ENCODE measurements around the gene HP.
"Not testable (repeated sequence)": the region's sequence is repeated elsewhere in the genome, so short reads cannot be mapped to it uniquely, and the experiment has no call there.

HP gene

DNA sequence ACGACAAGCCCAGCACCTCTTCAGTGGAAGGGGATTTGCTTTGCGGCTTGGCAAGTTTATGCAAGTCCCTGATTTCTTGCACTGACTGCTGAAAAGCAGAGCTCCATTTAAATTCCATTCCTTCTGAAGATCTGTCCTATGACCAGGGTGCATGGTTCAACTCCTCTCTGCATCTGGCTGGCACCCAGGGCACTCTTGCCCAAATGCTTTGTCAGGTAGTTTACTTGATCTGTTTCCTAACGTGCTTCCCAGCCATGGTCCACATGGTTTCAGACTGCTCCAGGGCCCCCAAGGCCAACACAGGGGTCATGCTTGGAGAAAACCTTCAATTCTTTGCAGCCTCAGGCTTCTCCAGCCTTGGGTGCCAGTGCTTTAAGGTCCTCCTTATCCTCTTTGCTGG is 11.2 kb upstream of the HP start:
- no peak for DNase-seq (ENCODE audit: low read depth, low spot score)

DNA sequence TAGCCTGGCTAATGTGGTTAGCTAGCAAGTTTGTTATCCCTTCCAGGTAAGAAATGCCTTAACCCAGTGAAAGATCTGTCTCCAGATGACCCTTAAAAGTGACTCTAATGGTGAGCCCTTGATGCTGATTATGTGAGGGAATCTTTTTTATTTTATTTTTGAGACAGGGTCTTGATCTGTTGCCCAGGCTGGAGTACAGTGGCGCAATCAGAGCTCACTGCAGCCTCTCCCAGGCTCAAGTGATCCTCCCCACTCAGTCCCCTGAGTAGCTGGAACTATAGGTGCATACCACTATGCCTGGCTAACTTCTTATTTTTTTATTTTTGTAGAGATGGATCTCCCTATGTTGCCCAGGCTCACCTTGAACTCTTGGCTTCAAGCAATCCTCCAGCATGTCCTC is 10.8 kb upstream of the HP start:
- DNase-seq (ENCODE audit: low read depth, low spot score) = no peak

DNA sequence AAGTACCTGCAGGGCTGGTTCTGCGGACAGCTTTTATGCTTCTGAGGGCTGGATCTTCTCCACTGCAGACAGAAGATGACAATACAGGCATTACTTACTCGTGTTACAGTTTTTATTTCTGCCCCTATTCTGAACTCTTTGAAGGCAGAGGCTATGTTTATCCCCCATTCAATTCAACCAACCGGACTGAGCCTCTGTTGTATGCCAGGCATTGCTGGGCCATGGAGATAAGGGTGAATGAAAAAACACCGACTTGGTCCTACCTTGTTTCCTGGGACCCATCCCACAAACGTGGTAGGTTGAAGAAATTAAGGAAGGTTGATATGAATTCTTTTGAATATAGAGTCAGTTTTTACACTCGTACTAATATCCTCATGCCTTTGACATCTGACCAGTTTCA is 10.0 kb upstream of the HP start:
- no peak for DNase-seq (ENCODE audit: low read depth, low spot score)

DNA sequence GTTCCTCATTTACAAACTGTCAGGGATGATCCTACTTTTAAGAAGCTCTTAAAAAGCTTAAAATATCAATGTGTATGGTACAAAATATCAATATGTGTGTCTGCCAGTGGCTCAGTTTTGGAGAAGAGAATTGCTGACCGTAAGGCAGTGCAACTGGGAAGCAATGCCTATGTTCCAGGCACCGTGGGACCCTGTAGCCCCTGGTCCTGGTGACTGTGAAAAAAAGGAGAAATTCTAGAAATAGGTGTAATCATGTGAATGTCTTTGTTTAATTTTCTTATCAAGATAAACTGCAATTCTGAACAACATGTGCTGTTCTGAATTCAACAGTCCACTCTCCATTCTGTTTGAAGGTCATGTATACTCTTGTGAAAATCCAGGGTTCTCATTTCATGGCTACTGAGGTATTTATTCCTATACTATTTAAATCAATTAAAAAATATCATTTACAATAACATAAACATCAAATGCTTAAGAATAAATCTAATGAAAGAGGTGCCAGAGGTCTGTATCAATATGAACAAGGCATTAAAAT is 9.4 kb upstream of the HP start:
- no peak for DNase-seq (ENCODE audit: low read depth, low spot score)

DNA sequence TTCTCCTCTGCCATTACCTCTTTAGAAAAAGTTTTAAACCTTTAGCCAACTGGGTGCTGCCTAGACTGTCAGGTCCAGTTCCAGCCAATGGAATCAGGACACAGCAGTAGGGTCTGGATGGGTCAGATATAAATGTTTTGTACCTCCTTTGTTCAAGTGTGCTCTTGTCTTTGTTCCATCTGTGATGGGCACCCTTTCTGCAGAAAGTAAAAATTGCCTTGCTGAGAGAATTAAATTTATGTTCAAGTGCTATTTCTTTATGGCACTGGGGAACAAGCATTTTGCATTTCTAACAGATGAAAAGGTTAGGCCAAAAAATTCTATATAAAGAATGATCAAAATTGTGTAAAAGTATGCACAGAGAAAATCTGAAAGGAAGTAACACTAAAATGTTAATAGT is 5.2 kb upstream of the HP start:
- DNase-seq (ENCODE audit: low read depth, low spot score) = no peak

DNA sequence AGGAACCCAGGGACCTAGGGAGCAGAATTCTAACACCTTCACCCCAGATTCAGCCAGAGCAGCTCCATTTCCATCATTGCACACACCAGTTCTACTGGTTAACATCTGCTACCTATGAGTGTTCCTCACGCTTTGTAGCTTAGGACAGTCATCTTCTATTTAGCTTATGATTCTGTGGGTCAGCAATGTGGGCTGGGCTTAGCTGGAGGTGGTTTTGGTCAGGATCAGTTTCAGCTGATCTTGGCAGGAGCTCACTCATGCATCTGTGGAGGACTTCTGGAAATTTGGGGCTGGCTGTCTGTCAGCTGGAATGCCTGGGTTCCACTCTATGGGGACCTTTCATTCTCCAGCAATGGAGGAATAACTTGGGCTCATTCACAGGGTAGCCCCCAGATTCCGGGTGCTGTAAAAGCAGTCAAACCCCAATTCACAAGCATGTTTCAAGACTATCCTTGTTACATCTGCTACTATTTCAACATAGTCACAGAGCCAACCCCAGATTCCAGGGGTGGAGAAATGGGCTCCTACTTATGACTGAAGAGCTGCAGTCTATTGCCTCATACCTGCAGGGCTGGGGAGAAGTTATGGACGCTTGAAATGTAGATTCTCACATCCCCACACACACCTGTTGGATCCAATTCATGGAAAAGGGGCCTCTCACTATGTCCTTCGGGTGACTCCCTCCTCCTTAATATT is 3.4 kb upstream of the HP start:
- DNase-seq (ENCODE audit: low read depth, low spot score) = no peak

DNA sequence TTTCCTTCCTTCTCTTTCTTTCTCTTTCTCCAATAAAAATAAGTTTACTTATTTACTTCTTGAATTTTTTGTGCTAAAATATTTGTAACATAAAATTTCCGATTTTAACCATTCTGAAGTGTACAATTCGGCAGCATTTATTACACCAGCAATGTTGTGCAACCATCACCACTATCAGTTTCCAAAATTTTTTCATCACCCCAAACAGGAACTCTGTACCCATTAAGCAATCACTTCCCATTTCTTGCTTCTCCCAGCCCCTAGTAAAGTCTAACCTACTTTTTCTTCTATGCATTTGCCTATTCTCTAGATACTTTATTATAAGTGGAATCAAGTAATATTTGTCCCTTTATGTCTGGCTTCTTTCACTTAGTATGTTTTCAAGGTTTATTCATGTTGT is 2.5 kb upstream of the HP start:
- no peak for DNase-seq (ENCODE audit: low read depth, low spot score)

DNA sequence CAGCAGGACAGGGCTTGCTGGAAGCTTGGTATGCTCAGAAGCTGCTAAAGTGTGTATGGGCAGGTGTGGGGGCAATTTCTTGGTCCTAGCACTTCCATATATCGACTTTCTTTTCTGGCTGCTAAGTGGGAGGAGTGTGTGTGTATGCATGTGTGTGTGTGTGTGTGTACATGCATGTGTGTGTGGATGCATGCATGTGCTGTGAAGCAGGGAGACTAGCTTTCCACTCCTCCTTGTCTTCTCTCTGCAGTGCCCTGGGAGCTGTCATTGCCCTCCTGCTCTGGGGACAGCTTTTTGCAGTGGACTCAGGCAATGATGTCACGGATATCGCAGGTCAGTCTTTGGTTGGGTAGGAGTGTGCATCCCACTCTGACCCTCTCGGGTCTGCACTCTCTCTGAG is 1.6 kb downstream of the HP start:
- no peak for DNase-seq (ENCODE audit: low read depth, low spot score)

DNA sequence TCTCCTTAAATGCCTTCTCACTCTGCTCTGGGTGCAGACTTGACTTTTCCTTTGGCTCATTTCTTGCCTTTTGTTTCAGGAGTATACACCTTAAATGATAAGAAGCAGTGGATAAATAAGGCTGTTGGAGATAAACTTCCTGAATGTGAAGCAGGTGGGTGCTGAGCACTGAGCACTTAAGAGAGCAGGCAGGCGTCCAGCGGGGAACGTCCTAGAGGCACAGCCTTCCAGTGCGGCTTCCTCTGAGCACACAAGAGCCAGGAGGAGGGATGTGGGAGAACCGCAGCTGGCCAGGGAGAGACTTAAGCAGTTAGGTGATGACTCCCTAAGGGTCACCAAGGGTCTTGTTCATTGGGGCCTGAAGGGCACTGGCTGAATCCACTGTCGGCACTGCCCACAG is 3.0 kb downstream of the HP start:
- not testable (repeated sequence) for DNase-seq (ENCODE audit: low read depth, low spot score)

DNA sequence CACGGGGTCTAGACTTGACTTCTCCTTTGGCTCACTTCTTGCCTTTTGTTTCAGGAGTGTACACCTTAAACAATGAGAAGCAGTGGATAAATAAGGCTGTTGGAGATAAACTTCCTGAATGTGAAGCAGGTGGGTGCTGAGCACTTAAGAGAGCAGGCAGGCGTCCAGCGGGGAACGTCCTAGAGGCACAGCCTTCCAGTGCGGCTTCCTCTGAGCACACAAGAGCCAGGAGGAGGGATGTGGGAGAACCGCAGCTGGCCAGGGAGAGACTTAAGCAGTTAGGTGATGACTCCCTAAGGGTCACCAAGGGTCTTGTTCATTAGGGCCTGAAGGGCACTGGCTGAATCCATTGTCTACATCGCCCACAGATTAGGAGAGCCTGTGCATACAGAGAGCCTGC is 4.8 kb downstream of the HP start:
- not testable (repeated sequence) for DNase-seq (ENCODE audit: low read depth, low spot score)

DNA sequence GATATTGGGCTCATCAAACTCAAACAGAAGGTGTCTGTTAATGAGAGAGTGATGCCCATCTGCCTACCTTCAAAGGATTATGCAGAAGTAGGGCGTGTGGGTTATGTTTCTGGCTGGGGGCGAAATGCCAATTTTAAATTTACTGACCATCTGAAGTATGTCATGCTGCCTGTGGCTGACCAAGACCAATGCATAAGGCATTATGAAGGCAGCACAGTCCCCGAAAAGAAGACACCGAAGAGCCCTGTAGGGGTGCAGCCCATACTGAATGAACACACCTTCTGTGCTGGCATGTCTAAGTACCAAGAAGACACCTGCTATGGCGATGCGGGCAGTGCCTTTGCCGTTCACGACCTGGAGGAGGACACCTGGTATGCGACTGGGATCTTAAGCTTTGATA is 6.1 kb downstream of the HP start:
- DNase-seq (ENCODE audit: low read depth, low spot score) = no peak

DNA sequence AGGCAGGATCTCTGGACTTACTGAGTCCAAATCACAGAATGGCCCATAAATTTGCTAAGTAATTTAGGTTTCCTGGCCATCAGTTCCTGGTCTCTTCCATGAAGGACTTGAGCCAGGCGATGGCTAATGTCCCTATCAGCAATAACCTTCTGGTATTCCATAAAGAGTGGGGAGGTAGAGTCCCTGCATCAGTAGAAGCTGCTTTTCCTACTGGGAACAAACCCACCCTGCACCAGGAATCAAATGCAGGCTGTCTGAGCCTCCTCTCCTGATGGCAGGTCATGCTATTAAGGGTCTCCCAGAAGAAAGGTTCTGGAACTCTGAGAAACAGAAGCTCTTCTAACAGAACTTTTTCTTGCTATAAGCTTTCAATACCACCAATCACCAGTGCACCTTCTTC is 7.3 kb downstream of the HP start:
- no peak for DNase-seq (ENCODE audit: low read depth, low spot score)

DNA sequence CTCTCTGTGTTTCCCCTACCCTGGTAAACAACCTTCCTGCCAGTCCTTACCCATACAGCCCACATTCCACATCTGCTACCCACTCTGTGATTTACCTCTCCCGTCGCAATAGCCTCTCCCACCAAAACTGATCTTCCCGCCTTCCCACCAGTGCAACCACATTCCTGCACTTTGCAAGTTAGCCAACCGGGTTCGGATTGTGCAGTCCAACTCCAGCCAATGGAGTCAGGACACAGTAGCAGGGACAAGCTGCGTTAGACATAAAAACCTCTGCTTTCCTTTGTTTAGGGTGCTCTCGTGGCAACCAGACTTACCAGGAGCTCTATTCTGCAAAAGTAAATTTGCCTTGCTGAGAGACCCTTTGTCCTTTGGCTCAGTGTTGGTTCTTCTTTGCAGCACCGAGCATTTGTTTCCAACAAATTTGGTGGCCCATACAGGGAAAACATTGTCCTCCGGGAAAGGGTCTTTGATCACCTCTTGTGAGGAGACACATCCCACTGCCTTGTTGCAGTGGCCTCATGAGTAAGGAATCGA is 10.1 kb downstream of the HP start:
- DNase-seq (ENCODE audit: low read depth, low spot score) = no peak

DNA sequence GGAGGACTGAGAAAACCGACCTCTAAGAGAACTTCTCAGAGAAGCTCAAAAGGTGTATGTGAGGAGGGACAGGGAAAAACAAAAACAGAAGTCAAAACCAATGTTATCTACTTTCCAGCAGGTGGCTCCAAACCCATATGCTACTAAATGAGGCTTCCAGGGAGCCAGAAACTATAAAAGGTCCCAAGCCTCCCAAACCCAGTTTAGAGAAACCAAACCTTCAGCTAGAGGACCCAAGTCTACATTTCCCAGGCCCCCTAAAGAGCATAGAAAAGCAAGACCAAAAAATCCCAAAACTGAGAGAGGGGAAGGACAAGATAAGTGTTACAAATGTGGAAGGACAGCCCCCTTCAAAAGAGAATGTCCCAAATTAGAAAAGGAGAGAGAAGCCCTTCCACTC is 12.4 kb downstream of the HP start:
- no peak for DNase-seq (ENCODE audit: low read depth, low spot score)

DNA sequence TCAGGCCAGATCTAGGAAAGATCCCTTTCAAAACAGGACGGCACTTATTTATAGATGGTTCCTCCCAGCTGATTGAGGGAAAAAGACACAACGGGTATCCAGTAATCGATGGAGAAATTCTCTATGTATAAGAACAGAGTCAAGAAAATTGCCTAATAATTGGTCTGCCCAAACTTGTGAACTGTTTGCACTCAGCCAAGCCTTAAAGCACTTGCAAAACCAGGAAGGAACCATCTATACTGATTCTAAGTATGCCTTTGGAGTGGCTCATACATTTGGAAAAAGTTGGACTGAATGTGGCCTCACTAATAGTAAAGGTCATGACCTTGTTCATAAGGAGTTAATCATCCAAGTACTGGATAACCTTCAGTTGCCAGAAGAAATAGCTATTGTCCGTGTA is 14.6 kb downstream of the HP start:
- DNase-seq (ENCODE audit: low read depth, low spot score) = no peak

DNA sequence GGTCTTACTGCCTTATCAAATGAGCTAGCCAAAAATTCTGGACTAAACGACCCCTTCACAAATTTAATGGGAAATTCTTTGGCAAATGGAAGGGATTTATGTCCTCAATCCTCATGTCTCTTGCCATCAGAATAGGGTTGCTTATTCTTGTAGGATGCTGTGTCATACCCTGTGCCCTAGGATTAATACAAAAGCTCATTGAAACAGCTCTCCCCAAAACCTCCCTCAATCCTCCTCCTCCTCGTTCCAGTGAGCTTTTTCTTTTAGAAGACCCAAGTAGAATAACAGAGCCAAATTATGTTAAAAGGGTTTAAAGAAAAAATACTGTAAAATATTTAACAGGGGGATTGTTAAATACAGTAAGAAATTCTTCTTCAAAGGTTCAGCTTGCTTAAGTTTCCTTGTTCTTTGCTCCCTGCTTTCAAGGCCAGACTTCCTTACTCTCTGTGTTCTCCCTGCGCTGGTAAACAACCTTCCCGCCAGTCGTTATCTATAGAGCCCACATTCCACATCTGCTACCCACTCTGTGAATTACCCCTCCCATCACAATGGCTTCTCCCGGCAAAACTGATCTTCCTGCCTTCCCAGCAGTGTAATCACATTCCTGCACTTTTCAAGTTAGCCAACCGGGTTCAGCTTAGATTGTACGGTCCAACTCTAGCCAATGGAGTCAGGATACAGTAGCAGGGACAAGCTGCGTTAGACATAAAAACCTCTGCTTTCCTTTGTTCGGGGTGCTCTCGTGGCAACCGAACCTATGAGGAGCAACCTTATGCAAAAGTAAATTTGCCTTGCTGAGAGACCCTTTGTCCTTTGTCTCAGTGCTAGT is 18.4 kb downstream of the HP start:
- DNase-seq (ENCODE audit: low read depth, low spot score) = no peak

DNA sequence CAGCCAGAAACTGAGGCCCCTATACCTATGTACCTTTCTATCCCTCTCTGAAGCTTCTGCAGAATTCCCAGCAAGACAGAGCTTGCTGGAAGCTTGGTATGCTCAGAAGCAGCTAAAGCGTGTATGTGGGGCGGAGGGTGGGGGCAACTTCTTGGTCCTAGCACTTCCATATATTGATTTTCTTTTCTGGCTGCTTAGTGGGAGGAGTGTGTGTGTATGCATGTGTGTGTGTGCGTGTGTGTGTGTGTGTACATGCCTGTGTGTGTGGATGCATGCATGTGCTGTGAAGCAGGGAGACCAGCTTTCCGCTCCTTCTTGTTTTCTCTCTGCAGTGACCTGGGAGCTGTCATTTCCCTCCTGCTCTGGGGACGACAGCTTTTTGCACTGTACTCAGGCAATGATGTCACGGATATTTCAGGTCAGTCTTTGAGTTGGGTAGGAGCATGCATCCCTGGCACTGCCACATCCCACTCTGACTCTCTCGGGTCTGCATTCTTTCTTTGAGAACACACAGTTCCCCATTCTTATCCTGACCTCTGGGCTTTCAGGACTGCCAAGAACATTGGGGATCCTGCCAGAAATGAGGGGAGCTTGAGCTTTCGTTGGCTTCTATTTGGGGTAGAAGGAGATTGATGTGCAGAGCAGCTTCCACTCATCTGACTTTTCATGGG is 19.4 kb downstream of the HP start:
- DNase-seq (ENCODE audit: low read depth, low spot score) = no peak

DNA sequence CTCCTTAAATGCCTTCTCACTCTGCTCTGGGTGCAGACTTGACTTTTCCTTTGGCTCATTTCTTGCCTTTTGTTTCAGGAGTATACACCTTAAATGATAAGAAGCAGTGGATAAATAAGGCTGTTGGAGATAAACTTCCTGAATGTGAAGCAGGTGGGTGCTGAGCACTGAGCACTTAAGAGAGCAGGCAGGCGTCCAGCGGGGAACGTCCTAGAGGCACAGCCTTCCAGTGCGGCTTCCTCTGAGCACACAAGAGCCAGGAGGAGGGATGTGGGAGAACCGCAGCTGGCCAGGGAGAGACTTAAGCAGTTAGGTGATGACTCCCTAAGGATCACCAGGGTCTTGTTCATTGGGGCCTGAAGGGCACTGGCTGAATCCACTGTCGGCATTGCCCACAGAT is 20.8 kb downstream of the HP start:
- not testable (repeated sequence) for DNase-seq (ENCODE audit: low read depth, low spot score)

DNA sequence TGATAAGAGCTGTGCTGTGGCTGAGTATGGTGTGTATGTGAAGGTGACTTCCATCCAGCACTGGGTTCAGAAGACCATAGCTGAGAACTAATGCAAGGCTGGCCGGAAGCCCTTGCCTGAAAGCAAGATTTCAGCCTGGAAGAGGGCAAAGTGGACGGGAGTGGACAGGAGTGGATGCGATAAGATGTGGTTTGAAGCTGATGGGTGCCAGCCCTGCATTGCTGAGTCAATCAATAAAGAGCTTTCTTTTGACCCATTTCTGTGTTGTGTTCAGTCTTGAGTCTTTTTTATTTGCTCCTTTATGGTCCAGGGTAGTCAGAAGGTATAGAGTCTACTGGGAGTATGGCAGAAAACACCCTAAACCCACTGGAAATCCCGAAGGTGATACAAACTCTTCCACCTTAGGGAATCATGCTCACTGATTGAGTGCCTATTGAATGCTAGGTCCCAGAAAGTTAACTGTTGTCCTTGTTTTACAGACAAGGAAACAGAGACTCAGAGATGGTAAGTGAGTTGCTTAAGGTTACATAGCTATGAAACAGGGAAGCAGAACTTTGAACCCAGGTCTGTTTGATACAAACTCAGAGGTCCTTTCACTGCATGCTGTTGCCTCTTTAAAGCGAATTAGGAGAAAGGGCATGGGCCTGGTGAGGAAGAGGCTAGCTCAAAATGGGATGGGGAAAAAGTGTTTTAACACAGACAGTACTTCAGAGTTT is 22.8 kb downstream of the HP start:
- DNase-seq (ENCODE audit: low read depth, low spot score) = not testable (repeated sequence)

DNA sequence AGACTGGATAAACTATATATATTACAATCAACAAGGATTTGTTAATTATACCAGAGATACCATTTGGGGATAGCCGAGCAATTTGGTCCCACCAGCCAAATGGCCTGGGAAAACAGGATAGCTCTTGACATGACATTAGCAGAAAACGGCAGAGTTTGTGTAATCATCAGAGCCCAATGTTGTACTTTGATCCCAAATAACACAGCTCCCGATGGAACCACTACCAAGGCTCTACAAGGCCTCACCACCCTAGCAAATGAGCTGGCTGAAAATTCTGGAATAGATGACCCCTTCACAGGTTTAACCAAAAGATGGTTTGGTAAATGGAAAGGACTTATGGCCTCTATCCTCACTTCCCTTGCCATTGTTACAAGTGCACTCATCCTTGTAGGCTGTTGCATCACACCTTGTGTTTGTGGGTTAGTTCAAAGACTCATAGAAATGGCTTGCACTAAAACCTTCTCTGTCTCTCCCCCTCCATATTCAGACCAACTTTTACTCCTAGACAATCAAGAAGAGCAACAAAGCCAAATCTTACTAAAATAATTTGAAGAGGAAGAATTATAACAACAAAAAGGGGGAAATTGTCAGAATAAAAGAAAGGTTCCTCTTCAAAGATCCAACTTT is 29.6 kb downstream of the HP start:
- no peak for DNase-seq (ENCODE audit: low read depth, low spot score)

DNA sequence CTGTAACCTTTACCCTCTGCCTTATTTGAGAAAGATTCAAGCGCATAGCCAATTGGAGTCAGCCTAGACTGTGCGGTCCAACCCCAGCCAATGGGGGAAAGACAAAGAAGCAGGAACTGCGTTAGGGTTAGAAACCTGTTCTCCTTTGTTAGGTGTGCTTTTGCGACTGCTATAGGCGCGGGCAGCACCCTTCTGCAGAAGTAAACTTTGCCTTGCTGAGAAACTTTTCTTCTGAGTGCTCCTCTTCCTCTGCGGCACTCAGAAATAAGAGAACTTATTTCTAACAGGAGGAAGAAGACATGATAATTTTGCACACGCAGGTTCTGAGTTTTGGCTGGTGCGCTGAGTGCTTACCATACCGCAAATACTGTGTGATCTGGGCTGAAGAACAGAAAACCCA is 30.1 kb downstream of the HP start:
- no peak for DNase-seq (ENCODE audit: low read depth, low spot score)

All from activated naive CD8-positive, alpha-beta T cell treated with anti-CD3 and anti-CD28 coated beads, Interleukin-2, amount 50 U/mL, for 16 hours (primary cell).